Measurements from ENCODE around the gene GAN.
"Not testable (repeated sequence)": the region's sequence is repeated elsewhere in the genome, so short reads cannot be mapped to it uniquely, and the experiment has no call there.

The GAN gene

DNA sequence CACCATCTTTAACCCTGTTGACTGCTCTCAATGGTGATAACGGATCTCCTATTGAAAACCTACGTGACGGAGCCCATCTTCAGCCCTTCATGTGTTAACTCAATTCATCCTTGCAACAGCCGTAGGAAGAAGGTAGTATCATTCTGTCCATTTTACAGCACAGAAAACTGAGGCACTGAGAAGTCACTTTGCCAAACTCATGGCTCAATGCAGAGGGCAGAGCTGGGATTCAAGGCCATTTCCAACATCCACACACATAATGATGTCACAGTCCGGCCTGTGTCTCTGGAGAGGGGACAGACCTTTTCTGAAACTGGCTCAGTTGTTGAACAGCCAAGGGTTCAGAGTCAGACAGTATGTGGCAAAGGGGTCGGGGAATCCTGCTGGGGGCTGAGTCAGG lies 77.2 kb downstream of the GAN start:
- Histone ChIP-seq H3K36me3 (ENCODE audit: control insufficient read depth, insufficient read depth, low read length) (peaks cover 4% of the 10 kb centered on the region), H3K9me3 (ENCODE audit: control insufficient read depth, low read length) (no peaks in the 10 kb centered on the region), H3K27me3 (ENCODE audit: control insufficient read depth, insufficient read depth, low read length) (no peaks in the 10 kb centered on the region), H3K9ac (ENCODE audit: low read length) (no peak overlapping the region), H3K4me1 (ENCODE audit: control insufficient read depth, insufficient read depth, low read length) (peaks cover 15% of the 10 kb centered on the region), H3K4me3 (ENCODE audit: low read length) (no peak overlapping the region)

DNA sequence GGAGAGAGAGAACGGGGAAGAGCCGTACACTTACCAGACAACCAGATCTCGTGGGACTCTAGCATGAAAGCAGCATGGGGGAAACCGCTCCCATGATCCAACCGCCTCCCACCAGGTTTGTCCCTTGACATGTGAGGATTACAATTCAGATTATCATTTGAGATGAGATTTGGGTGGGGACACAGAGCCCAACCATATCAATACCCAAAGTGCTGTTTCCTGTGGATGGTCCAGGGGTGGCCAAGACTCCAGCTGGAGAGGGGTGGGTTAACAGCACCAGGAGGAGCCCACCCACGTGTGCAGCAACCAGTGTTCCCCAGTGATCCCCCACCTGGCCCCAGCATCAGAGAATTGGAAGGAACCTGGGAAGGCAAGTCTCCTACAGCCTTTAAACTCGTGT lies 79.7 kb downstream of the GAN start:
- H3K4me1 ChIP-seq (ENCODE audit: control insufficient read depth, insufficient read depth, low read length): peaks cover 15% of the 10 kb centered on the region
- H3K27me3 ChIP-seq (ENCODE audit: control insufficient read depth, insufficient read depth, low read length): no peaks in the 10 kb centered on the region
- peaks cover 3% of the 10 kb centered on the region for H3K36me3 ChIP-seq (ENCODE audit: control insufficient read depth, insufficient read depth, low read length)
- no peak overlapping the region for H3K9ac ChIP-seq (ENCODE audit: low read length)
- no peaks in the 10 kb centered on the region for H3K9me3 ChIP-seq (ENCODE audit: control insufficient read depth, low read length)
- no peak overlapping the region for H3K4me3 ChIP-seq (ENCODE audit: low read length)

DNA sequence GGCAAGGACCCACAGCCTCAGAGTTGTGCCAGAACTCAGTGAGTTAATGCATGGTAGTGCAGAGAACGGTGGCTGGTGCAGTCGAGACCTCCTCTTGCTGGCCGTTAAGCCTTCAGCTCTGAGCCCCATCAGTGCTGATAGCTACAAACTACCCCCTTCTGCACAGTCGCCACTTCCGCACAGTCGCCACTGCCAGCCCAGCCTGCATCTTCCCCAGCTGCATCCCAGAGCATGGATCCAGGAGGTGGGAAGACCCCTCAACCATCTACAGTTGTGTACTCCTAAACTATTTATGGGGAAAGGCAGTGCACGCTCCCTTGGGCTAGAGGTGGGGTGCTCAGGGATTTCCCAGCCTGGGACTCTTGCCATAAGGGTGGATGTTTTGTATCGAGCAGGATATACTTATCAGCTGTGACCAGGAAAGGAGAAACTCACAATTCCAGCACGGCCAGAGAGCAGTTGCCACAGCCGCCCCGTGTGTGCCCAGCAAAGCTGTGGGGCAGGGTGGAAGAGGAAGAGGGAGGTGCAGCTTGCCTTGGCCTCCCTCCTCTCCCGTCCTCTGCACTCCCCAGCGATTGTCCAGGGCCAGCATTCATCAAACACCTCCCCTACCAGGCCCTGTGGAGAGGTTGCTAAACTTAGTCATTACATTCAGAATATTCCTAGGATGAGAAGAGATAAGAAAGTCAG lies 80.3 kb downstream of the GAN start:
- Histone ChIP-seq H3K36me3 (ENCODE audit: control insufficient read depth, insufficient read depth, low read length) (no peaks in the 10 kb centered on the region), H3K4me3 (ENCODE audit: low read length) (no peak overlapping the region), H3K9ac (ENCODE audit: low read length) (no peak overlapping the region), H3K9me3 (ENCODE audit: control insufficient read depth, low read length) (no peaks in the 10 kb centered on the region), H3K4me1 (ENCODE audit: control insufficient read depth, insufficient read depth, low read length) (peaks cover 15% of the 10 kb centered on the region), H3K27me3 (ENCODE audit: control insufficient read depth, insufficient read depth, low read length) (no peaks in the 10 kb centered on the region)

DNA sequence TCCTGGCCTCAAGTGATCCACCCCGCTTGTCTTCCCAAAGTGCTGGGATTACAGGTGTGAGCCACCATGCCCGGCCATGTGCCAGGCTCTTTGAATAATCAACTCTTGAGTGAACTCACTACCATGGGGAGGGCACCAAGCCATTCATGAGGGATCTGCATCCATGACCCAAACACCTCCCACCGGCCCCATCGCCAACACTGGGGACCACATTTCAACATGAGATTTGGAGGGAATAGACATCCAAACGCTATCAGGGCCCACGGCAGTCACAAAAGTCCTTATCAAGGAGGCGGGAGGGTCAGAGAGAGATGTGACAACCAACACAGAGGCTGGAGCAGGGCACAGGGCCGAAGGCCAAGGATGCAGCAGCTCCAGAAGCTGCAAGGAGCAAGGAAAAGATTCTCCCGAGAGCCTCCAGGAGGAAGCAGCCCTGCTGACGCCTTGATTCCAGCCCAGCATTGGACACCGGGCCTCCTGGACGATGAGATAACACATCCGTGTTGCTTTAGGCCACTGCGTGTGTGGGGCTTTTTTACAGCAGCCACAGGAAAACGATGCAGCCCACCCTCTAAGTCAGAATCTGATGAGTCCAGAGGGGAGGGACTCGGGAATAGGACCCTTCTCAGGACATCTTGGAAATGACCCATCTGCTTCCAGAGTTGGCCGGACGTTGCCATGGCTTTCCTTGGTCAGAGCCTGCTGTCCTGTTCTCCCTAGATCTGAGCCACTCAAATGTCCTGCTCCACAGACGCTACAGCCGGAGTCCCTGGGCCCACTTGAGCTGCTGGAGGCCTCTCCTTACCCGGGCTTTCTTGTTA lies 82.5 kb downstream of the GAN start:
- Histone ChIP-seq H3K9ac (ENCODE audit: low read length) (no peak overlapping the region), H3K36me3 (ENCODE audit: control insufficient read depth, insufficient read depth, low read length) (no peaks in the 10 kb centered on the region), H3K9me3 (ENCODE audit: control insufficient read depth, low read length) (no peaks in the 10 kb centered on the region), H3K4me1 (ENCODE audit: control insufficient read depth, insufficient read depth, low read length) (peaks cover 15% of the 10 kb centered on the region), H3K4me3 (ENCODE audit: low read length) (no peak overlapping the region), H3K27me3 (ENCODE audit: control insufficient read depth, insufficient read depth, low read length) (no peaks in the 10 kb centered on the region)

DNA sequence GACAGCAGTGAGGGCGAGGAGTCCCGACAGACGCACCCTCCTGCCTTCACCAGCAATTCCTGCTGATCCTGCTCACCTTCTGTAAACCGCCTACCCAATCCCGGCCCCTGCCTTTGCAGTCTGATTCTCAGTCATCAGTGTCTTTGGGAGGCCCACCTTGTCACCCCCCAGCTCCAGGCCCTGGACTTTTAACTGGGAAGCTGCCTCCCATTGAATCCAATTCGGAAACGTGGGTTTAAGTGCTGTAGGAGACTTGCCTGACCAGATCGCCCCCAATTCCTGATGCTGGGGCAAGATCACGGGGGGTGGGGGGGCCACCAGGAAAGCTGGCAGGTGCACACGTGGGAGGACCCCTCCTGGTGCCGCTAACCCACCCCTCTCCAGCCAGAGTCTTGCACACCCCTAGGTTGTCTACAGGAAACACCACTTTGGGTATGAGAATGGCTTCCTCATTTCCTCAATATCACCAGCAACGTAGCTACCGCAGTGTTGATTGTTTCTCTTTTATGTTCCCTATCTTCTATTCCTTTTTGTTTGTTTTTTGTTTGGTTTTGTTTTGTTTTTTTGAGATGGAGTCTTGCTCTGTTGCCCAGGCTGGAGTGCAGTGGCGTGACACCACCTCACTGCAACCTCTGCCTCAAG lies 83.2 kb downstream of the GAN start:
- no peaks in the 10 kb centered on the region for H3K36me3 ChIP-seq (ENCODE audit: control insufficient read depth, insufficient read depth, low read length)
- no peak overlapping the region for H3K9ac ChIP-seq (ENCODE audit: low read length)
- no peaks in the 10 kb centered on the region for H3K27me3 ChIP-seq (ENCODE audit: control insufficient read depth, insufficient read depth, low read length)
- H3K4me3 ChIP-seq (ENCODE audit: low read length): no peak overlapping the region
- H3K4me1 ChIP-seq (ENCODE audit: control insufficient read depth, insufficient read depth, low read length): peaks cover 15% of the 10 kb centered on the region
- no peaks in the 10 kb centered on the region for H3K9me3 ChIP-seq (ENCODE audit: control insufficient read depth, low read length)

DNA sequence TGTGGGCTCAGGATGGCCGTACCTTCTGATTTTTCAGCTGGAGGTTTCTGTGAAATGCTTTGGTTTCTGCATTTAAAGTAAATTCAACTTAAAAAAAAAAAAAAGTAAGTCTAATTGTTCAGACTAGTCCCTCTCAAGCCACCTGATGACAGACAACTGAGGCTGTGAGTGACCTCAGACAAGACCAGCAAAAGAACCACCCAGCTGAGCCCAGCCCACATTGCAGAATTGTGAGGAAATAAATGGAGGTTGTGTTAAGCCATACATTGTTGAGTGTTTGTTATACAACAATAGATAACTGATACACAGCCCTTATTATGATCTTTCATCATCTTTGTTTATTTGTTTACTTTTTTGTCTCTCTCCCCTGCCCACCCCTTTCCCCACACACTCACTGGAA lies 85.1 kb downstream of the GAN start:
- Histone ChIP-seq H3K9me3 (ENCODE audit: control insufficient read depth, low read length) (no peaks in the 10 kb centered on the region), H3K9ac (ENCODE audit: low read length) (no peak overlapping the region), H3K4me3 (ENCODE audit: low read length) (no peak overlapping the region), H3K36me3 (ENCODE audit: control insufficient read depth, insufficient read depth, low read length) (no peaks in the 10 kb centered on the region), H3K27me3 (ENCODE audit: control insufficient read depth, insufficient read depth, low read length) (no peaks in the 10 kb centered on the region), H3K4me1 (ENCODE audit: control insufficient read depth, insufficient read depth, low read length) (peaks cover 19% of the 10 kb centered on the region)

DNA sequence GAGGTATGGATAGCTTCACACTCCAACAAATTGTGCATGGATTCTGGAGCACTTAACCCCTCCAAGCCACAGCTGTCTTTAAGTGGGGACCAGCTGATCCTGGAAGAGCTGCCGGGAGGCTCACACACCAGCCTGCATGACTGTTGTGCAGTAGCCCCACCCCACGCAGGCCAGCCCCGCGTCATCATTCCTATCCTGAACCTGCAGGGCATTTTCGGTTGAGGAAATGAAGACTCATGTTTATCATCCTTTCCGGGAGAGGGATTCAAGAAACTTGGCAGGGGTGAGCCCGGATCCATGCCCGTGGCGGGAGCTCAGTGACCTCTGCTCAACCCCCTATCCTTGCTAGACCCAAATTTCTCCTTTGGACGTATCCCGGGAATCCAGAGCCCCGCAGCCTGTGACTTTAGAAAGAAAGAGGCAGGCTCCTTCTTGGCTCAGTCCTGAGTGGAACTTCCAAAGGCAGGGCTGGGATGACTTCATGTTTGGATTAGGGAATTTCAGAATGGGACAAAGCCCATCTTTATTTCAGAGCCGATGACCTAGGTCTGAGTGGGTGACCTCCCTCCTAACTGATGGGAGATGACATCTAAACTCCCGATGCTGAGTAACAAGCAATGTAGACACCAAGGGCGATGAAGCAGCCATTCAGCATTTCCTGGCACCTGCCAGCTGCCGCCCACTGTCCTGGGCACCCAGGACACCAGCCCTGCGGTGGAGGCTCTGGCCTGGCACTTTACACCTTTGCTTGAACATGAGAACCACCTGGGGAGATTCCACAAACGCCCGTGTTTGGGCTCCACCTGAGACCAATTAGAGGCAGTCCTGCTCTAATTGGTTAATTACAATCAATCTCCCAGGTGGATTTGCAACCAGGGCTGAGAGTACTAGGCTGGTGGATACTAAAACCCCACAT lies 86.5 kb downstream of the GAN start:
- Histone ChIP-seq H3K9ac (ENCODE audit: low read length) (no peak overlapping the region), H3K9me3 (ENCODE audit: control insufficient read depth, low read length) (no peaks in the 10 kb centered on the region)

DNA sequence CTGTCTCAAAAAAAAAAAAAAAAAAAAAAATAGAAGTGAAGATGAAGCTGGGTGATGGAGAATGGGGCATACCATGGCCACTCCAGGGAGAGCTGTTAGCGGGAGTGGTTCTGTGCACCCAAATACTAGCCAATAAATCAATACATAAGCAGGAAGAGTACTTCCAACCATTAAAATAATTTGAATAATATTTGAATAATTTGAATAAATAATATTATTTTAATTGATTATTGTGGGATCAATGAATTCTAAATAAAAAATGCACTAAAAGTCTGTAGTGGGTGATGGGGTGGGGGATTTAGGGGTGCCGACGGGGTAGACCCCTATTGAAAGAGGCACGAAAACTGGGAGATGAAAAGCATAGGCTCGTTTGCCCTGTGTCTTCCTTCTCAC lies 88.4 kb downstream of the GAN start:
- Histone ChIP-seq H3K36me3 (ENCODE audit: control insufficient read depth, insufficient read depth, low read length) (no peaks in the 10 kb centered on the region), H3K4me1 (ENCODE audit: control insufficient read depth, insufficient read depth, low read length) (peaks cover 9% of the 10 kb centered on the region), H3K27me3 (ENCODE audit: control insufficient read depth, insufficient read depth, low read length) (no peaks in the 10 kb centered on the region), H3K4me3 (ENCODE audit: low read length) (no peak overlapping the region), H3K9ac (ENCODE audit: low read length) (peak overlapping the region; percentile 22), H3K9me3 (ENCODE audit: control insufficient read depth, low read length) (no peaks in the 10 kb centered on the region)

More for the DNA sequence above, 86.5 kb downstream of the GAN start:
- H3K4me1 ChIP-seq (ENCODE audit: control insufficient read depth, insufficient read depth, low read length): peaks cover 9% of the 10 kb centered on the region
- H3K4me3 ChIP-seq (ENCODE audit: low read length): no peak overlapping the region
- H3K36me3 ChIP-seq (ENCODE audit: control insufficient read depth, insufficient read depth, low read length): no peaks in the 10 kb centered on the region
- no peaks in the 10 kb centered on the region for H3K27me3 ChIP-seq (ENCODE audit: control insufficient read depth, insufficient read depth, low read length)

DNA sequence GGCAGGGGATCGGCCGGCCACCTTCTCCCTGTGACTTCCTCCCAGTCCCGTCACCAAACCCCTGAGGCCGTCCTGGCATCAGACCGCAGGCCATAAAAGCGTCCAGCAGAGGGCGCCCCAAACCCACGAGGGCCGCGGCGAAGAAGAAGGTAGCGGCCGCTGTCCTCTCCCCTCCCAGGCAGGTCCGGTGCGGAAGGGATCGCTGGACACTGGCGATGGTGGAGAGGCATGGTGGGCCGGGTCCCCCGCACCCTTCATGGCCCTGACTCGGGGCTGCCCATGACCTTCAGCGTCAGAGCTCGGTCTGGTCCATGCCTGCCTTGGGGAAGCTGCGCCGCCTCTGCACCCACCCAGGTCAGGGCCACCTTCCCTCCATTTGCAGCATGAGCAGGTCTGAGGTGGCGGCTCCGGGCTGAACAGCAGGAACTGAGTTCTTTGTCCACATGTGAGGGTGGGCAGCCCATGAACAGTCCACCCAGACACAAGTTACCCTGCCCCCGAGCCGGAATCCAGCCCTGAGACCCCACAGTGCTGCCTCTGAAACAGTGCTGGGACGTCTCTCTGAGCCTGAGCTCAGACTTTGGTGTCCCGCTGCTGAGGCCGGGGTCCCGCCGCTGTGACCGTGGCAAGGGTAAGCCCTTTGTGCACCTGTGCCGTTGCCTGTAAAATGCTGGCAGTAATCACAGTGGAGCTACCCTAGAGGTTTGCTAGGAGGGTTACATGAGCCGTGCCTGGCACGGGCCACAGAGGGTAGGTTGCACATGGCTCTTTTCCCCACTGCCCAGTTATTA lies 89.0 kb downstream of the GAN start:
- H3K36me3 ChIP-seq (ENCODE audit: control insufficient read depth, insufficient read depth, low read length): no peaks in the 10 kb centered on the region
- H3K4me1 ChIP-seq (ENCODE audit: control insufficient read depth, insufficient read depth, low read length): peaks cover 9% of the 10 kb centered on the region
- no peaks in the 10 kb centered on the region for H3K9me3 ChIP-seq (ENCODE audit: control insufficient read depth, low read length)
- no peaks in the 10 kb centered on the region for H3K27me3 ChIP-seq (ENCODE audit: control insufficient read depth, insufficient read depth, low read length)
- no peak overlapping the region for H3K4me3 ChIP-seq (ENCODE audit: low read length)
- H3K9ac ChIP-seq (ENCODE audit: low read length): peak overlapping the region; percentile 22

DNA sequence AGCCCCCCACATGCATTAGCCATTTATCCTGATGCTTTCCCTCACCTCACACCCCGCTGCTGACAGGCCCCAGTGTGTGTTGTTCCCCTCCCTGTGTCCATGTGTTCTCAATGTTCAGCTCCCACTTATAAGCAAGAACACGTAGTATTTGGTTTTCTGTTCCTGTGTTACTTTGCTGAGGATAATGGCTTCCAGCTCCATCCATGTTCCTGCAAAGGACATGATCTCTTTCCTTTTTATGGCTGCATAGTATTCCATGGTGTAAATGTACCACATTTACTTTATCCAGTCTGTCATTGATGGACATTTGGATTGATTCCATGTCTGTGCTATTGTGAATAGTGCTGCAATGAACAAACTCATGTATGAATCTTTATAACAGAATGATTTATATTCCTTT lies 90.2 kb downstream of the GAN start:
- H3K4me3 ChIP-seq (ENCODE audit: low read length); H3K36me3 ChIP-seq (ENCODE audit: control insufficient read depth, insufficient read depth, low read length); H3K9me3 ChIP-seq (ENCODE audit: control insufficient read depth, low read length); H3K27me3 ChIP-seq (ENCODE audit: control insufficient read depth, insufficient read depth, low read length); H3K4me1 ChIP-seq (ENCODE audit: control insufficient read depth, insufficient read depth, low read length); H3K9ac ChIP-seq (ENCODE audit: low read length): not testable (repeated sequence)

DNA sequence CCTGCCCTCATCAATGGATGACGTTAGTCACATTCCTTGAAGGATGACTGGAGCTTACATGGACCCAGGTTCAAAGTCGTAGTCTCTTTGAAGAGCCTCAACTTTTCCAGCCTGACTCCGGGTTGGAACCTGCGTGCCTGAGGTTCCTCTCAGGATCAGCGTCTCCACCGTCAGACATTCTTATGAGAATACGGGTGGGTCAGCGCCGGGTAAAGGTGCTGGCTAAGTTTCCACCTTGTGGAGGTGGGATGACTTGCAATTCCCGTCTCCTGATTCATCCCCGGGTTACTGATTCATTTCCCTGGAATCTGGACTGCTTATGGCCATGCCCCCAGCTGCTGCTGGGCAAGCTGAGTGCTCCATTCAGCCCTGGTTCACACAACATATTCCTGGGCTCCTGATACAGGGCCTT lies 90.9 kb downstream of the GAN start:
- Histone ChIP-seq H3K27me3 (ENCODE audit: control insufficient read depth, insufficient read depth, low read length) (no peaks in the 10 kb centered on the region), H3K36me3 (ENCODE audit: control insufficient read depth, insufficient read depth, low read length) (no peaks in the 10 kb centered on the region), H3K9ac (ENCODE audit: low read length) (no peak overlapping the region), H3K4me3 (ENCODE audit: low read length) (no peak overlapping the region), H3K9me3 (ENCODE audit: control insufficient read depth, low read length) (no peaks in the 10 kb centered on the region), H3K4me1 (ENCODE audit: control insufficient read depth, insufficient read depth, low read length) (peaks cover 9% of the 10 kb centered on the region)

All from mucosa of stomach (tissue), 1 donor.